NCI-H2196 (cell line): ENCODE results near the gene FAM78B.

Experiments used
- DNase-seq: peaks from one replicate; lab custom pipeline; 2025; ENCODE audit not compliant: unreplicated experiment; lab: John Stamatoyannopoulos, UW

FAM78B gene

GRCh38 chr1:166164995-166165660 lies 1.7 kb downstream of the FAM78B start:
- no peak for DNase-seq

- no peak for DNase-seq
Observed at GRCh38 chr1:166164646-166164994, 2.2 kb downstream of the FAM78B start.

- no peak for DNase-seq
Observed at GRCh38 chr1:166159656-166160055, 7.1 kb downstream of the FAM78B start.

- no peak for DNase-seq
Observed at GRCh38 chr1:166156674-166157073, 10.1 kb downstream of the FAM78B start.

- no peak for DNase-seq
Observed at GRCh38 chr1:166155108-166155507, 11.7 kb downstream of the FAM78B start.

GRCh38 chr1:166153525-166154314 lies 13.1 kb downstream of the FAM78B start:
- DNase-seq = no peak

GRCh38 chr1:166152978-166153377 lies 13.8 kb downstream of the FAM78B start:
- DNase-seq = no peak

- no peak for DNase-seq
Observed at GRCh38 chr1:166151804-166152203, 15.0 kb downstream of the FAM78B start.

GRCh38 chr1:166145499-166145898 lies 21.3 kb downstream of the FAM78B start:
- DNase-seq = no peak

- no peak for DNase-seq
Observed at GRCh38 chr1:166141969-166142368, 24.8 kb downstream of the FAM78B start.

- no peak for DNase-seq
Observed at GRCh38 chr1:166140251-166140650, 26.6 kb downstream of the FAM78B start.

GRCh38 chr1:166139735-166140134 lies 27.1 kb downstream of the FAM78B start:
- no peak for DNase-seq

- DNase-seq = no peak
Observed at GRCh38 chr1:166136699-166137401, 30.0 kb downstream of the FAM78B start.

- no peak for DNase-seq
Observed at GRCh38 chr1:166136222-166136621, 30.6 kb downstream of the FAM78B start.

- DNase-seq = no peak
Observed at GRCh38 chr1:166133857-166134256, 32.9 kb downstream of the FAM78B start.

- no peak for DNase-seq
Observed at GRCh38 chr1:166133276-166133841, 33.4 kb downstream of the FAM78B start.

GRCh38 chr1:166132496-166132895 lies 34.3 kb downstream of the FAM78B start:
- no peak for DNase-seq

GRCh38 chr1:166129006-166129405 lies 37.8 kb downstream of the FAM78B start:
- no peak for DNase-seq

GRCh38 chr1:166128195-166128594 lies 38.6 kb downstream of the FAM78B start:
- no peak for DNase-seq

GRCh38 chr1:166127003-166127402 lies 39.8 kb downstream of the FAM78B start:
- no peak for DNase-seq

GRCh38 chr1:166122873-166123466 lies 43.8 kb downstream of the FAM78B start:
- no peak for DNase-seq
